Measurements from ENCODE around the gene CCDC149. TPM values are rescaled to one million over a fixed set of nuclear protein-coding genes. Genes with fewer than 3 reads are reported as not detected.
"Not testable (repeated sequence)": the region's sequence is repeated elsewhere in the genome, so short reads cannot be mapped to it uniquely, and the experiment has no call there.

The CCDC149 gene
- total RNA-seq, 1 donor from 2014 or later: 20.6 TPM

DNA sequence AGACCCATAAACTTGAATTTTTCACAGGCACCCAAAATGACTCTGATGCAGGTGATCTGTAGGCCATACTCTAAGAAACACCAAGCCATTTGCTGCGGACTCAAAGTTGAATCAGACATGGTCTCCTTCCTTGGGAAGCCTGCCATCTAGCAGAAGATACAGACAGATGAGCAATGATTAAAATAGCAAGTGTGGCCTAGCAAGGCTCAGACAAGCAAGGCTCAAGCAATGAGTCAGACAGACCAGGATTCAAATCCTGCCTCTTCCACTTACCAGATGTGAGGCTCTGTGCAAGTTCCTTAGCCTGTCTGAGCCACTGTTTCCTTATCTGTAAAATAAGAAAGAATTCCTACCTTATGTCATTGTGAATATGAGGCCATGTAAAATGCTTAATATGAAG, 2.3 kb downstream of the CCDC149 start:
- Mint-ChIP-seq H3K4me1 (ENCODE audit: unreplicated experiment) (peaks cover 14% of the 10 kb centered on the region), H3K4me3 (ENCODE audit: unreplicated experiment) (no peak overlapping the region), H3K27ac (ENCODE audit: unreplicated experiment) (no peak overlapping the region), H3K9me3 (ENCODE audit: unreplicated experiment) (peaks cover 7% of the 10 kb centered on the region), H3K36me3 (ENCODE audit: unreplicated experiment) (peaks cover 20% of the 10 kb centered on the region), H3K27me3 (ENCODE audit: unreplicated experiment) (no peaks in the 10 kb centered on the region)
- no peak for DNase-seq (ENCODE audit: extremely low spot score, unreplicated experiment)
- TF ChIP-seq, protein P1, sequence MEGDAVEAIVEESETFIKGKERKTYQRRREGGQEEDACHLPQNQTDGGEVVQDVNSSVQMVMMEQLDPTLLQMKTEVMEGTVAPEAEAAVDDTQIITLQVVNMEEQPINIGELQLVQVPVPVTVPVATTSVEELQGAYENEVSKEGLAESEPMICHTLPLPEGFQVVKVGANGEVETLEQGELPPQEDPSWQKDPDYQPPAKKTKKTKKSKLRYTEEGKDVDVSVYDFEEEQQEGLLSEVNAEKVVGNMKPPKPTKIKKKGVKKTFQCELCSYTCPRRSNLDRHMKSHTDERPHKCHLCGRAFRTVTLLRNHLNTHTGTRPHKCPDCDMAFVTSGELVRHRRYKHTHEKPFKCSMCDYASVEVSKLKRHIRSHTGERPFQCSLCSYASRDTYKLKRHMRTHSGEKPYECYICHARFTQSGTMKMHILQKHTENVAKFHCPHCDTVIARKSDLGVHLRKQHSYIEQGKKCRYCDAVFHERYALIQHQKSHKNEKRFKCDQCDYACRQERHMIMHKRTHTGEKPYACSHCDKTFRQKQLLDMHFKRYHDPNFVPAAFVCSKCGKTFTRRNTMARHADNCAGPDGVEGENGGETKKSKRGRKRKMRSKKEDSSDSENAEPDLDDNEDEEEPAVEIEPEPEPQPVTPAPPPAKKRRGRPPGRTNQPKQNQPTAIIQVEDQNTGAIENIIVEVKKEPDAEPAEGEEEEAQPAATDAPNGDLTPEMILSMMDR (IDR thresholded peaks at IDR 0.05): no peak

DNA sequence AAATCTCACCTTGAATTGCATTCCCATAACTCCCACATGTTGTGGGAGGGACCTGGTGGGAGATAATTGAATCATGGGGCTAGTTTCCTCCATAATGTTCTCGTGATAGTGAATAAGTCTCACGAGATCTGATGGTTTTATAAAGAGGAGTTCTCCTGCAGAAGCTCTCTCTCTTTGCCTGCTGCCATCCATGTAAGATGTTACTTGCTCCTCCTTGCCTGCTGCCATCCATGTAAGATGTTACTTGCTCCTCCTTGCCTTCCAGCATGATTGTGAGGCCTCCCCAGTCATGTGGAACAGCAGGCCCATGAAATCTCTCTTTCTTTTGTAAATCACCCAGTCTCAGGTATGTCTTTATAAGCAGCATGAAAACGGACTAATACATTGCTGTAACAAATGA, 3.2 kb downstream of the CCDC149 start:
- H3K4me1 Mint-ChIP-seq (ENCODE audit: unreplicated experiment): peaks cover 14% of the 10 kb centered on the region
- H3K4me3 Mint-ChIP-seq (ENCODE audit: unreplicated experiment); DNase-seq (ENCODE audit: extremely low spot score, unreplicated experiment); H3K27ac Mint-ChIP-seq (ENCODE audit: unreplicated experiment); H3K9me3 Mint-ChIP-seq (ENCODE audit: unreplicated experiment); H3K27me3 Mint-ChIP-seq (ENCODE audit: unreplicated experiment): not testable (repeated sequence)
- peaks cover 20% of the 10 kb centered on the region for H3K36me3 Mint-ChIP-seq (ENCODE audit: unreplicated experiment)

DNA sequence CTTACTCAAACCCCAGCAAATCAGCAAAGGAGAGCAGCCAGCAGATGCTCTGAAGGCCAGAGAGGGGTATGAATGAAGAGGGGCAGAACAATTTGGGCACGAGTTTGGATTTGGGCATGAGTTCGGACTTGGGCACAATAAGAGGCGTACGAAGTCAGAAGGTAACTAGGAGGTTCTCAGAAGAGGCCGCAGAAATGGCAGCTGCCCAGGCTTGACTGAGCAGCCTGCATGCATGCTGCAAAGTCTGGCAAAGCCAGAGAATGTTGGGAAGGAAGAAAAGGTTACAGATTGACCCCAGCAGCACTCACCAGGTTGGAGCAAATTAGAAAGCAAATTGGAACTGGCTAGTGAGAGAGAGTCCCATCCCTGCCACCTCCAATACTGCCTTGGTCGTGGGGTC, 15.2 kb downstream of the CCDC149 start:
- TF ChIP-seq, protein P1 (IDR thresholded peaks at IDR 0.05): no peak
- Mint-ChIP-seq H3K4me1 (ENCODE audit: unreplicated experiment) (no peaks in the 10 kb centered on the region), H3K36me3 (ENCODE audit: unreplicated experiment) (no peaks in the 10 kb centered on the region), H3K27me3 (ENCODE audit: unreplicated experiment) (no peaks in the 10 kb centered on the region), H3K9me3 (ENCODE audit: unreplicated experiment) (no peaks in the 10 kb centered on the region), H3K27ac (ENCODE audit: unreplicated experiment) (no peak overlapping the region), H3K4me3 (ENCODE audit: unreplicated experiment) (no peak overlapping the region)
- no peak for DNase-seq (ENCODE audit: extremely low spot score, unreplicated experiment)

DNA sequence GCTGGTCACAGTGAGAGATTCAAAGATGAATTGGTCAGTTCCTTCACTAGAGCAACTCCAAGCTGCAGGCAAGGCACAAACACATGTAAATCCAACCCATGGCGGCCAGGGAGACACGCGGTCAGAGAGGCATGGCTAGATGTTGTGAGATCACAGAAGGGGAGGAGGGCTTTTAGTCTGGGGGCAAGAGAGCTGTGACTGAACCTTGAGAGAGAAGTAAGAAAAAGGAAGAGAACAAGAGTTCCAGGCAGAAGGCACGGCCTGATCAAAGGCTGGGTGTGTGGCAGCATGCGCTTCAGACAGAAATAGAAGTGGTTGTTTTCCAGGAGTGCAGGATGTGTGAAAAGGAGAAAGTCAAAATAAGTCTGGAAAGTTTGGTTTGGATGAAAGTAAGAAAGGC, 15.9 kb downstream of the CCDC149 start:
- H3K9me3 Mint-ChIP-seq (ENCODE audit: unreplicated experiment): no peaks in the 10 kb centered on the region
- TF ChIP-seq, protein P1 (IDR thresholded peaks at IDR 0.05): no peak
- no peaks in the 10 kb centered on the region for H3K36me3 Mint-ChIP-seq (ENCODE audit: unreplicated experiment)
- H3K27ac Mint-ChIP-seq (ENCODE audit: unreplicated experiment): no peak overlapping the region
- DNase-seq (ENCODE audit: extremely low spot score, unreplicated experiment): no peak
- no peaks in the 10 kb centered on the region for H3K4me1 Mint-ChIP-seq (ENCODE audit: unreplicated experiment)
- no peak overlapping the region for H3K4me3 Mint-ChIP-seq (ENCODE audit: unreplicated experiment)
- no peaks in the 10 kb centered on the region for H3K27me3 Mint-ChIP-seq (ENCODE audit: unreplicated experiment)

DNA sequence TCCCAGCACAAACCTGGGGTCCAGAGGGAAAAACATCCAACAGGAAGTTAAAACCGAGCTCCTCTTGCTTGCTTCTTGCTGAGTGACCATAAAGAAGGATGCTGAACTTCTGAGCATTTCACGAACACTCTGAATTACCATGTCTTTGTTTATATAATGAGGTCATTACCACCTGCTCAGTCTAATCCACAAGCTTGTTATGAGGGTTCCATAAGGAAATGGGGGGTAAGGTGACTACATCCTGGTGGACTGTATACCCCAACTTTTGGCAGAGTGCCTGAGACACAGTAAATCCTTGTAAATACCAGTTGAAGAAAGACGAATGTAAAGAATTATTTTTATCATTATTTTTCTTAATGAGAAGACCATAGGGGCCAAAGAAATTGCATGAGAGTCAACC, 16.8 kb downstream of the CCDC149 start:
- Mint-ChIP-seq H3K9me3 (ENCODE audit: unreplicated experiment) (no peaks in the 10 kb centered on the region), H3K27me3 (ENCODE audit: unreplicated experiment) (no peaks in the 10 kb centered on the region), H3K27ac (ENCODE audit: unreplicated experiment) (no peak overlapping the region), H3K4me3 (ENCODE audit: unreplicated experiment) (no peak overlapping the region), H3K4me1 (ENCODE audit: unreplicated experiment) (no peaks in the 10 kb centered on the region), H3K36me3 (ENCODE audit: unreplicated experiment) (peaks cover 3% of the 10 kb centered on the region)
- no peak for DNase-seq (ENCODE audit: extremely low spot score, unreplicated experiment)
- TF ChIP-seq, protein P1 (IDR thresholded peaks at IDR 0.05): no peak

DNA sequence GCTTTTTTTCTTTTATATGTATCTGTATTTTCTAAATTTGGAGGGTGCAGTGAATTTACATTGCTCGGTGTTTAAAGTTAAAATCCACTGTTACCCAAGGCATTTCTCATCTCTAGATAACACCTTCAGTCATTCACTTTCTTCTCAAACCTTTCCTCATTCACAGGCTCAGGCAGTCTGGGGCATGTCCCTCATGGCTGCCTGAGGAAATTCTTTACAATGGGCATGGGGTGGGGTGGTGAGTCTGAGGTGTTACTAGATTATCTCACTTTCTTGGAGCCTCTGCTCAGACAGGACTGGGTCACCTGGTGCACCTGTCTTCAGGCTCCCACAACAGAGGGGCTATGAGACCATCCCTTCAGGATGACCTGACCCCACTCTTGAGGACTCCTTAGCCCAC, 17.4 kb downstream of the CCDC149 start:
- TF ChIP-seq, protein P1 (IDR thresholded peaks at IDR 0.05): no peak
- Mint-ChIP-seq H3K4me1 (ENCODE audit: unreplicated experiment) (no peaks in the 10 kb centered on the region), H3K4me3 (ENCODE audit: unreplicated experiment) (no peak overlapping the region), H3K9me3 (ENCODE audit: unreplicated experiment) (no peaks in the 10 kb centered on the region), H3K27me3 (ENCODE audit: unreplicated experiment) (no peaks in the 10 kb centered on the region), H3K36me3 (ENCODE audit: unreplicated experiment) (peaks cover 3% of the 10 kb centered on the region), H3K27ac (ENCODE audit: unreplicated experiment) (no peak overlapping the region)
- no peak for DNase-seq (ENCODE audit: extremely low spot score, unreplicated experiment)

All from osteocyte (in vitro differentiated cells).